Measurements from ENCODE around the gene MPL.

GRCh38 chr1:43372172-43372571 lies 34.6 kb downstream of the MPL start:
- TF ChIP-seq CTCF (IDR thresholded peaks at IDR 0.05), result no peak
- no peak for TF ChIP-seq POLR2A (IDR thresholded peaks at IDR 0.05)
